Neural cell (in vitro differentiated cells): ENCODE results near the gene ARHGAP6.

ENCODE experiments used
- CTCF ChIP-seq: fragments of 450-650 bp; IDR thresholded peaks from 2 replicates; pipeline ENCODE4 v1.5.1; 2014; ENCODE audit warnings: antibody characterized with exemption, mild to moderate bottlenecking, moderate library complexity; ENCODE audit not compliant: poor library complexity, severe bottlenecking
- EP300 ChIP-seq: fragments of 450-650 bp; conservative IDR thresholded peaks from 2 replicates; pipeline ENCODE4 v1.6.1; 2014; ENCODE audit warnings: antibody characterized with exemption, mild to moderate bottlenecking, moderate library complexity; ENCODE audit not compliant: poor library complexity, severe bottlenecking
- MXI1 ChIP-seq: fragments of 450-650 bp; conservative IDR thresholded peaks from 2 replicates; pipeline ENCODE4 v1.6.1; 2014; ENCODE audit warnings: antibody characterized with exemption, mild to moderate bottlenecking; ENCODE audit not compliant: poor library complexity, severe bottlenecking
- POLR2AphosphoS5 ChIP-seq: IDR thresholded peaks from 2 replicates; pipeline ENCODE4 v1.6.1; 2012
- REST ChIP-seq: IDR thresholded peaks from 2 replicates; pipeline ENCODE4 v1.6.1; 2012; ENCODE audit warnings: borderline replicate concordance

GRCh38 chrX:11423362-11423818, 242.3 kb downstream of the ARHGAP6 start:
- TF ChIP-seq POLR2AphosphoS5 (no peak), REST (no peak), CTCF (no peak), MXI1 (no peak), EP300 (no peak)
